SKM-1 treated with dmso at 0.1 percent for 144 hours (cell line): ENCODE data around the gene PARD3.
"Not testable (repeated sequence)": the region's sequence is repeated elsewhere in the genome, so short reads cannot be mapped to it uniquely, and the experiment has no call there.

Experiments used
- DNase-seq: peaks from one replicate; lab custom pipeline; 2025; ENCODE audit not compliant: unreplicated experiment; lab: John Stamatoyannopoulos, UW

The PARD3 gene

DNA sequence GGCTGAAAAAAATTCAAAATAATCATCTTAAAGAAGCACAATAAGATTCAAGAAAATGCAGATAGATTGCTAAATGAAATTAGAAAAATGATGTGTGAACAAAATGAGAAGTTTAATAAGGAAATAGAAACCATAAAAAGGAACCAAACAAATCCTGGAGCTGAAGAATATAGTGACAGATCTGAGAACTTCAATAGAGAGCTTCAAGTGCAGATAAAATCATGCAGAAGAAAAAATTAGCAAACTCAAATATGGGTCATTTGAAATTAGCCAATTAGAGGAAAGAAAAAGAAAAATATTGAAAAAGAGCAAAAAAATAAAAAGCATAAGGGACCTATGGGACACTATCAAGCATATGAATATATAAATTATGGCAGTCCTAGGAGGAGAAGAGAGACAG is 720.1 kb downstream of the PARD3 start:
- no peak for DNase-seq

DNA sequence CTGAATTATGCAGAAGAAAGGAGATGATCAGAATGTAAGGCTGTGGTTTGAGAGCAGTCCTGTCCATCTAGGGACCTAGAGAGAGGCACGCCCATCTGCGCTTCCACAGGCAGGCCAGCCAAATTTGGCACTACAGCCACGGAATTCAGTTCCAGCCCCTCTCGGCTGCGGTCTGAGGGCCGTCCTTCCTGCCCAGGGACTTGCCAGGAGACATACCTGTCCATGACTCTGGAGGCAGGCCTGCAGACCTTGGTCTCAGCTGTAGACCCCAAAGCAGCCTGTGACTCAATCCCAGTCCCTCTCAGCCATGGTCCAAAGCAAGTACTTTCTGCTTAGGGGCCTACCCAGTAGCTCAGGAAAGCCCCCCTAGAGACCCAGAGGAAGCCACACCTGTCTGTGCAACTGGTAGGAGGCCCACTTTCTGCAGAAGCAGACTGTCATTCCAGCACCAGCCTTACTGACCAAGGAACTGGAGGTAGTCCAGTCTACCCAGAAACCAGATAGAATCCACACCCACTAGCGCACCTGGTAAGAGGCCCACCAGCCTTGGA is 720.9 kb downstream of the PARD3 start:
- DNase-seq = no peak

DNA sequence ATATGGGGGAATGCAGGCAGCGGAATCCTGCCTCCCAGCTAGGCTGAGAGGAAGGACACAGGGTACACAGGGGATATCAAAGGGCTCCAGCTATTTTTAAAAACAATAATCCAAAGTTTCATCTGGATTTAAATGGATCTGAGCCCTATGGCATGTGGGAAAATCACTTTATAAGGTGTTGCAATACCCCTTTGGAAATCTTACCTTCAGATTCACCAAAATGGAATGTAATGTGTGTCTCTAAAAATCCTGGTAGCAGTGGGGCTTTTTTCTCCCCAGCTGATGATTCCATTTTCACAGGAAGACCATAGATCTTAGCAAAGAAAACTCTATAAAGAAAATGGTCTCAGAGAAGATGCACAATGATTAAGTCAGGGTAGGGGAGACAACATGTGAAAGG is 722.2 kb downstream of the PARD3 start:
- no peak for DNase-seq

DNA sequence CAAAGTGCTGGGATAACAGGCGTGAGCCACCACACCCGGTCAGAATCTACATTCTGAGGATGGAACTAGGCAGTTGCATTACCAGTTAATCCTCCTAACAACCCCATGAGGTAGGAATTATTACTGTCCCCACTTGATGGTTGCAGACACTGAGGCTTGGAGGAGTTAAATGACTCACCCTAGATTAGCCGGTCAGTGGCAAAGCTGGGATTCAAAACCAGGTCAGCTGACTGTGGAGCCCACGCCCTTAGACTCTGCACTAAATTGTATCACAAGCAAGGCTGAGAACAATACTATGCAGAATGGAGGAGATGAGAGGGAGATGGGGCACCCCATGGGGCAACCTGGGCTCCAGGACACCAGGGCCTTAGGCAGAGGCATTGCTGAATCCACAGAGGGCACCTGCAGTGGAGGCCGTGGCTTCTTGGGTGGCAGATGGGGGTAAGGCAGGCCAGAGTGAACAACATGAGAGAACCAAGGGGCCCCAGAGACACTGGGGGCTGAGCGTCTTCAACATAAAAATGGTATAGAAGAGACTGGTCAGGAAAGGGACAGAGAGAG is 723.4 kb downstream of the PARD3 start:
- DNase-seq = no peak

DNA sequence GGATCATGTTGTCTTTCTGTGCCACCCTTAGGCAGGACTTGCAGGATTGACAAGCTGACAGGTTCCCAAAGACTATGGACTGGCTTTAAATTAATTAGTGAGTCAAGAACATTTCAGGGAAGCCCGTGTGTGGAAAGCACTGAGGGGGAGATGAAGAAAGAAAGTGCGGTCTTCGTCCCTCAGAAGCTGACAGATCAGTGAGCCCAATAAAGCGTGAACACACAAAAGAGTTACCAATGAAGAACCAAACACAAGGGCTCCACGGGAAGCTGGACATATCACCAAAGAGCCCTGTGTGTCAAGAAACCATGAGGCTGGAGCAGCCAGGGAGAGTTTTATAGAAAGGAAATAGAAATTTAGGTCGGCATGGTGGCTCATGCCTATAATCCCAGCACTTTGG is 725.8 kb downstream of the PARD3 start:
- no peak for DNase-seq

DNA sequence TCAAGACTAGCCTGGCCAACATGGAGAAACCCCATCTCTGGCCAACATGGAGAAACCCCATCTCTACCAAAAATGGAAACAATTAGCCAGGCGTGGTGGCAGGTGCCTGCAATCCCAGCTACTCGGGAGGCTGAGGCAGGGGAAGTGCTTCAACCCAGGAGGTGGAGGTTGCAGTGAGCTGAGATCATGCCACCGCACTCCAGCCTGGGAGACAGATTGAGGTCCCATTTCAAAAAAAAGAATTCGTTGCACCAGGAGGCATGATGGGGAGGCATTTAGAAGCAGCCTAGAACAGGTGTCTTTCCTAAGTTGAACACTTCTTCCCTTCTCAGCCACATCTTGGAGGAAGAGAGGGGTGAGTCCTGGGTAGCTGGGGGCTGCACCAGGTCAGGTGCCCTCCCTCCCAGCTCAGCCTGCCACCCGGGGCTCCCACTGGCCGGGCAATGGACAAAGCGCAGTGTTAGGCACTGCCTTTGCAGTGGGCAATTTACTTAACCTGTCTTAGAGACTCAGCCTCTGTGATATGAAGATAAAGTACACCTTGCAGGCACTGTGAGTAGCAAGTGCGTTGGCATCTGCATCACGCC is 726.8 kb downstream of the PARD3 start:
- DNase-seq = no peak

DNA sequence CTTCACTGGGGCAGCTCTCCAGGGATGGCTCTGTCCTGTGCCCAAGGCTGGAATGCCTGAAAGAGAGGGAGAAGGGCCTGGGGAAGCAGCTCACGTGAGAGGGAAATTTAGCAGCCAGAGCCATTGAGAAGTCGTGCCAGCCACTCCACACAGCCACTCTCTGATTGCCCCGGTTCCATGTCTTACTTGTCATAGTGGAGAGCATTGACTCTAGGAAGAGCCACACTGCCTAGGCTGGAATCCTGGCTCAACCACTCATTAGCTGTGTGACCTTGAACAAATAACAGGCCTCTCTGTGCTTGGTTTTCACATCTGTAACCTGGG is 728.0 kb downstream of the PARD3 start:
- no peak for DNase-seq

DNA sequence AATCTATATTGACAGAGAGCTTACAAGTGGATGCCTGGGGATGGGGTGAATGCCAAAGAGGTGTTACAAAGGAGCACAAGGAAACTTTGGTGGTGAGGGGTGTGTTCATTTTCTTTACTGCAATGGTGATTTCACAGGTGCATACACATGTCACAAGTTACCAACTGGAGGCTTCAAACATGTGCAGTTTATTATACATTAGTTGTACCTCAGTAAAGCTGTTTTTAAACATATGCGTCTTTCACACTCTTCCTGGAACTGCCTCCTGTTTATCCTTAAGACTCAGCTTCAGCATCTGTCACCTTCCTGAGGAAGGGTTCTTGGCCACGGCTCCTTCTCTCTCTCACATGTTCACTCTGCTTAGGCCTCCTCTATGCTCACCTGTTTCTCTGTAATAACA is 731.5 kb downstream of the PARD3 start:
- DNase-seq = no peak

DNA sequence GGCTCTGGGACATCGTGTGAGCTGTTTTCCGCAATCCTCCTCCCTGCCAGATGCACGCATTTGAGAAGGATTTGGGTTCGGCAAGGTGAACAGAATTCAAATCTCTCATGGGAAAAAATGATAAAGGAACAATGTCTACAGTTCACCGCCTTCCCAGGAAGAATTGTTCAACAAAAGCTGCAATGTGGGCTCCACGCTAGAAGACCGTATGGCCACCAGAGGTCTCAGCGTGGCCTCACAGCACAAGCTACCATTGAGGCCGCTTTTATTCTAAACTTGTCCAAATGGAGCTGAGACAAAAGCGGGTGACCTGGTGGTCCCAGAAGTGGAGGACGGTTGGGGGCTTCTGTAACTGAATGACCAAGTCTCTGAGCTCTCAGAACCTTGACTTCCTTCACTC is 733.1 kb downstream of the PARD3 start:
- no peak for DNase-seq

DNA sequence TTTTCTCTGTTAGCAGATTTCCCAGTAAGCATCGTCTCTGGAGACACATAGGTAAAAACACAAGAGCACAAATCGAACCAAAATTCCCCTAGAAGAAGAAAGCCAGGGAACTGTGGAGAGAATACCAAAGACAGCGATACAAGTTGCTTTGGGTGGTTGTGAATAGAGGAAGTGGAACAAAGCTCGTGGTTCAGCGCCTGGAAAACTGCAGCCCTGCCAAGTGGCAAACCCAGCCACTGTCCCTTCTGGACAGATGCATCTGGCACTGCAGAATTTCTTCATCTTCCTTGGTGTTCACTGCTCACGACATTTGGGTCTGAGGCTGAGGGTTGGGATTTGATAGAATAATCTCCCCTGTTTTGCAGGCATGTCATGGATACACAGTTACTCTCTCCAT is 733.8 kb downstream of the PARD3 start:
- no peak for DNase-seq

DNA sequence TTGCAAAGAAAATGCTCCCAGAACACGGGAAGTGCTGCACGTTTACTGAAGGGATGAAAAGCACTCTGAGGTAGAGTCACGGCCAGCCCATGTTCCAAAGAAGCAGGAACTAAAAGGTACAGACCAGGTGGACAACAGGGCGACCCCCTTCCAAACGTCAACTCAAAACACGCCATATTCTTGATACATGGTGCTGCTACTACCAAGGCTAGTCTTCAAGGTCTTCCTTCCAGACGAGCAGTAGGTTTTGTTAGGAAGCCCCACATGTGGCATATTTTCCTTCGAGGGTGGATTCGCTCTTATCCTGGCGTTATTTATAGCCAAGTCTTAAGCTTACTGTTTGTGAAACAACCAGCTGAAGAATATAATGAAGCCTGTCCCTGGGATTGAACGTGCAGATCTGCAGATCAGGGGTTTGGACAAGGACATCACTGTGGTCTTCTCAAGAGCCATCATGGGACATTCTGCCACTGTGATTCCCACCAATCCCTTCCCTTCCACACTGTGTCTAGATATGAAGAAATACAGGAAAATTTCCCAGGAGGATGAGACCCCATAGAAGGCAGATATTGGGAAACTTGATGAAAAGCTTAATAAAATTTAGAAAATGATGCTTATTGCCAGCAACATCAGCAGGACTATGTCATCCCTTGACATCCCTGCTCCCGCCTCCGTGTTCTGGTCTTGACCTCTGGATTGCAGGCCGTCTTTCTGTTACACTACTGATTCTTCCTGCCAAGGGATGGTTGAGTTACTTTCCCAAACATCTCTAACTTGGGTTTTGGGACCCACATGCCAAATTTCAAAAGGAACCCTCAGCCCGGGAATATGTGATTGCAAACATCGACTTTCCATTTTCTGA is 734.4 kb downstream of the PARD3 start:
- no peak for DNase-seq

DNA sequence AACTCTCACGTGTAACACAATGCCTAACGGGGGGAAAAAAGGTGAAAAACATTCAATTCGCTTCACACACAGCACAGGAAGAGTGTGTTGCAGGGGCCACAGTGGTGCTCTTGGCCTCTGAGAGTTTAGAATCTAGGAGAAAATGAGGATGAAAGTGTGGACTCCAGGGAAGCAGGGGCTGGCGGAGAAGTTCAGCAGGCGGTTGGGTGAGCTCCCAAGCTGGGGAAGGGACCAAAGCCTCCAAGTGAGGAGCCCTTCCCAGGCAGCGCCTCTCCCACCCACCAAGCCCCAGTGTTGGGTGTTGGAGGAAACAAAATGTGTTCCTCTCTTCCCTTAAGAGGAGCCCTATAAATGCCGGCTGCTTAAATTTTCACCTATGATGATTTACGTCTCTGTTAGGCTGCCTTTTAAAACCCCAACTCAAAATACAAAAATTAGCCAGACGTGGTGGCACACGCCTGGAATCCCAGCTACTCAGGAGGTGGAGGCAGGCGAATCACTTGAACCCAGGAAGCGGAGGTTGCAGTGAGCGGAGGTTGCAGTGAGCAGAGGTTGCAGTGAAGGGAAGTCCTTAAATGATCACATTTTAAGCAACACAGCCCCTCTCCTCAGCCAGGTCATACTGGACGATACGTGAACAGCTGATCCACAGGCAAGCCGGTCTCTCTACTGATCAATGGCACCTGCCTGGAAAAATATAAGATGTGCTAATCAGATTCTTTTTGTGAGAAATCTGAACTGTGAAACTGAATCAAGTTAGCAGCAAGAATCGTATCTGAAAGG is 735.2 kb downstream of the PARD3 start:
- DNase-seq = no peak

DNA sequence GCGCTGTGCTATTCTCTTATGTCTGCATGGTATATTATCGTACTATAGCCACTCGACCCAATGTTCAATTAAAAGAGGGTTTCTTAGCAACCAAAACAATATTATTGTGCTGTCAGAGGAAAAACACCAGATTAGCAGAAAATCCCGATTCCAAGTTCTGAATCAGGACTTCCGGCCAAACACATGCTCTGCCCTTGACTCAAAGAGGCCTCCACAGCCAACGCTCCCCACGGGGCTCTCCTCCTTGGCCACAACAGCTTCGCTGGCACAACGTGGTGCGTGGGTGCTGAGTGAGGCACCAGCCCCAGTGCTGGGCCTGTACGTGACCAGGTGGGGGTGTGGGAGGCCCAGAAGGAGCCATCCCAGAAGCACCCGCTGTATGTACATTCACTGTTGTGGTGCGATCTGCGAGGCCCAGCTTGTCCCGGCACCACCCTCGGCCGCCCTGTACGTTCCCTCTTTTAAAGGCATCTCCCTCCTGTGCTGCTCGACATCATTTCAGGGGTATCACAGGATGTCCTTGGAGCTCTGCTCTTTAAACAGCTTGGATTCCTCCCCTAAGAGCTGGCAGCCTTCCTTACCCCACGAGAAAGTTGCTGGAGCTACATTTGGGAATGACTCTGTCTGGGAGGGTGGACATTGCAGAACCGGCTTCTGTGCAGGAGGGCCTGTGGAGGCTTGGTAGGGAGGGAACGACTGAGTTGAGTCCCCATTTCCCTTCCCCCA is 736.2 kb downstream of the PARD3 start:
- DNase-seq = no peak

DNA sequence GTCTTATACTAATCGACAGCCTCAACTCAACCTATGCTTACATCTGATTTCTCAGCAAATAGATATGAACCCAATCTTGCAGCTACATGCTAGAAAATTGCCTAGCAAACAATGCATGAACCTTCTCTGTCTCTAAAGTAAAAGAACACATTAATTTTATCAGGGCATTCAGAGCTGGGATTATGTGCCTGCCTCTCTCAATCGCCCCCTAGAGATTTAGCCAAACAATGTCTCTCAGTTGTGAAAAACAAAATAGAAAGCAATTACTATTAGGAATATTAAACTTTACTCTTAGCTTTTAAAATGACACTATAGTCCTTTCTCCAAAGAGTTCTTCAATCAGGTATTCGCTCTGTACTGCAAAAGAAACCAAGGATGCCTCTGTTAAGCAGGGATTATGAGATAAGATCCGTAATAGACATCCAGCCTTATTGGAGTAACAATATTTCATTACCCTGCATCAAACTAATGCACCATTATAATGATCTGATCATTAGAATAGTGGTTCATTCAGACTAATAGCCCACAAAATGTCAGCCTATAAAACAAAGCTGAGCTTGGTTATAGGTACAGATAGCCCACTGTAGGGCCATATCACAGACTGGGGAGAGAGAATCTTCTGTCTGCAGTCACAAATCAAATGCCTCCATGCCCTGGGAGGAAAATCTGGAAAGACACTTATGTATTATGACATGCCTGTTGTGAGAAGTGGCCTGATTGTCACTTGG is 736.9 kb downstream of the PARD3 start:
- DNase-seq = no peak

DNA sequence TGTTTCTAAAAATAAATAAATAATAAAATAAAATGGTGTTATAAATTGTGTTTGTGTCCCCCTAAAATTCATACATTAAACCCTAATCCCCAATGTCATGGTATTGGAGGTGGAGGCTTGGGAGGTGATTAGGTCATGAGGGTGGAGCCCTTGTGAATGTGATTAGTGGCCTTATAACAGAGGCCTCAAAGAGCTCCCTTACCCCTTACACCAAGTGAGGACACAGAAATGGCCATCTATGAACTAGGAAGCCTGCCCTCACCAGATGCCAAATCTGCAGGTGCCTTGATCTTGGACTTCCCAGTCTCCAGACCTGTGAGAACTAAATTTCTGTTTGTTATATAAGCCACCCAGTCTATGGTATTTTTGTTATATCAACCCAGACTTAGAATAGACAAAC is 738.7 kb downstream of the PARD3 start:
- DNase-seq = no peak

DNA sequence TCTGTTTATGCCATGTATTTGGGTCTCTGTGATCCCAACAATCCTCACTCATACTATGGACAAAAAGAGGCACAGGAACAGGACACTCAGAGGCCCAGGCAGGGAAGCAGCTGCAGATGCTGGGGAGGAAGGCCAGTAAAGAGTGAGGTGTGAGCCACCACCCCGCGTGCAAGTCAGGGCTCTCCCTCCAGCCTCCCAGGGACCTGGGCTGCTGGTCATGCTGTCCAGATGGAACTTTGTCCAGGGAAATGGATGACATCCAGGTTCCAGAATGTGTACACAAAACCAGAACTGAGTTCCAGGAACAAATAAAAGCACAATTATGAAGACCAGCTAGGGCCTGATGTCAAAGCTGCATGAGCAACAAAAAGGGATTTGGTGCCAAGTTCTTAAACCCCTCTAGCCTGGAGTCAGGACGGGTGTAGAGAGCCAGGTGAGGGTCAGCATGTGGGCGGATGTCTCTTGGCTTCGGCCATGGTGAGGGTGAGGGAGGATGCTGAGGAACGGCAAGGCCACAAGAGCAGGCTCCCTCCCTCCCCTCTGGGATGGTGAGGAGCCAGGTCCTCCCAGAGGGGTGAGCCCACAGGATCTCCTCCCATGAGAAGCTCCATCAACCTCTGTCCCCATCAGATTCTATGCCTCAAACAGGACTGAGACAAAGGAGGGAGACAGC is 739.7 kb downstream of the PARD3 start:
- no peak for DNase-seq

DNA sequence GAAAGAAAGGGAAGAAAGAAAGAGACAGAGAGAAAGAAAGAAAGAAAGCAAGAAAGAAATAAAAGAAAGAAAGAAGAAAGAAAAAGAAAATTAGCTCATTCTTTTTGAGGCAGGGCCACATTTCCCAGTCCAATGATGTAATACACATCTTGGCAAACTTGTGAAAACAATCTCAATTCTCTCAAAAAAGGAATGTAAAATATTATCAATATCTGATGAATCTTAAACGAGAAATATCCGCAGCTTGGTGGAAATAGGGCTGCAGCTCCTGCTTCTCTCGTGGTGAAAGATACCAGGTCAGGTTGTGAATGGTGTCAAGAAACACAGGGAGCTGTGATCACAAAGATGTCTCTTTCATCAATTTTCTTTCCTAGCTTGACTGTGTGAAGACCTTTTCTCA is 741.0 kb downstream of the PARD3 start:
- no peak for DNase-seq

DNA sequence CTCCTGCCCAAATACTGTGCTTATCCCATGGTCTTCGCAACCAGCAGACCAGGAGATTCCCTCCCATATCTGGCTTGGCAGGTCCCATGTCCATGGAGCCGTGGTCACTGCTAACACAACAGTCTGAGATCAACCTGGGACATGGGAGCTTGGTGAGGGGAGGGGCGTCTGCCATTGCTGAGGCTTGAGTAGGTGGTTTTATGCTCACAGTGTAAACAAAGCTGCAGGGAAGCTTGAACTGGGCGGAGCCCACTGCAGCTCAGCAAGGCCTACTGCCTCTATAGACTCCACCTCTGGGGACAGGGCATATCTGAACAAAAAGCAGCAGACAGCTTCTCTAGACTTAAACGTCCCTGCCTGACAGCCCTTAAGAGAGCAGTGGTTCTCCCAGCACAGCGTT is 747.4 kb downstream of the PARD3 start:
- not testable (repeated sequence) for DNase-seq

DNA sequence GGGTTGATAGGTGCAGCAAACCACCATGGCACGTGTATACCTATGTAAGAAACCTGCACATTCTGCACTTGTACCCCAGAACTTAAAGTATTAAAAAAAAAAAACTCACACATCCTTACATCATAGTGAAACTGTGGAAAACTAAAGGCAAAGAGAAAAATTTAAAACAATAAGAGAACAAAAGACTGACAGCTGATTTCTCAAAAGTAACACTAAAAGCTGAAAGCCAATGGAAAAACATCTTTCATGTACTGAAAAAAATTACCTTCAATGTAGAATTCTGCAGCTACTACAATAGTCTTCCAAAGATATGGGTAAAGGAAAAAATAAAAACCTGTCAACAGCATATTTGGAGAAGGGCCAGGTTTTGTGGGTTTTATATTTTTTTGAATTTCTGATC is 751.5 kb downstream of the PARD3 start:
- DNase-seq = no peak

DNA sequence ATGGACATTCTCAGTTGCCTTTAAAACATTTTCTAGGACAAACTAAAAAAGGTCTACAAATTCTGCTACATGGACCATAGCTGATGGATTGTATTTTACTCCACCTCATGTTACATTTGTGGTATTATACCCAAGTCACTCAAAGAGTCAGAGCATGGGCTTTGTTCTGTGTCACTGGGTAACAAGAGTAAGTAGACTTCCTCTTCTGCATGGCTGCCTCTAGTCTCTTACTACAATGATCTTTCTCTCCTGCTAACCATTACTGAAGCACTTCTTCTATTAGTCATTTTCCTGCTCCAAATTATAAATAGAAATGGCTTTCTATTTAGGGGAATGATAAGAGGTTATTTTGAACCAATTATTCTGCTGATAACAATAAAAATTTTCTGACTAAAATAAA is 753.3 kb downstream of the PARD3 start:
- DNase-seq = no peak
